Mammary epithelial cell (primary cell): ENCODE measurements around the gene GRIFIN.

Source experiments
- CTCF ChIP-seq, 2 donors: IDR thresholded peaks in 1 of 2; conservative IDR thresholded peaks in 1 of 2; 2 replicates each; pipeline ENCODE4 v1.5.1; 2011 to 2012; ENCODE audit warnings: inconsistent platforms in 2 of 2, low read length in 2 of 2, mild to moderate bottlenecking in 2 of 2, control low read depth in 1 of 2, low read depth in 1 of 2; ENCODE audit not compliant: insufficient read depth in 1 of 2; ENCODE audit errors: extremely low read depth in 1 of 2
- EZH2 ChIP-seq: IDR thresholded peaks from 2 replicates; pipeline ENCODE4 v1.6.1; 2012; ENCODE audit warnings: low read length, inconsistent platforms, borderline replicate concordance

GRCh38 chr7:2437136-2437535 is 39.1 kb downstream of the GRIFIN start:
- no peak for TF ChIP-seq CTCF (conservative IDR thresholded peaks at IDR 0.05 in 1 of 2, IDR thresholded peaks at IDR 0.05 in 1 of 2; ENCODE audit: extremely low read depth in 1 of 2, insufficient read depth in 1 of 2, low read depth in 1 of 2, low read length in 2 of 2)
- TF ChIP-seq EZH2 = no peak
